Measurements from ENCODE around the gene COL18A1.

The COL18A1 gene

DNA sequence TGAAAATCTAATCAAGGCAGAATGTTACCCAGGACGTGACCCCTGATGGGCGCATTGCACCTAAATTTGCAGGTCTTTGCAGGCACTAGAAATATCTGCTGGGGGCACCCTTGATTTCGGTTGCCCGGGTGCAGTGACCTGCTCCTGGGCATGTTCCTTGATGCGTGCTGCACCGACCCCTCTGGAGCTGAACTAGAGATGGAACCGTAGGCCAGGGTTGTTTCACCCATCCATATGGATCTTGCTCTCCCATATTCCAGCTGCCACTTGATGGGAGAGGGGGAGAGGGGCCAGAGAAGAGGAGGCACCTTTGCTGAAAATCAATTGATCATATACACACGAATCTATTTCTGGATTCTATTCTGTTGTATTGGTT lies 8.4 kb upstream of the COL18A1 start:
- Histone ChIP-seq H3K4me3 (ENCODE audit: low read length) (no peak overlapping the region), H3K27me3 (ENCODE audit: low read depth, low read length) (0 out of 2 replicates have a peak, but pooled peaks cover 10% of the 10 kb centered on the region)
- no peak for TF ChIP-seq EZH2phosphoT487 (IDR thresholded peaks at IDR 0.05; ENCODE audit: low read depth)
- TF ChIP-seq, protein P1, sequence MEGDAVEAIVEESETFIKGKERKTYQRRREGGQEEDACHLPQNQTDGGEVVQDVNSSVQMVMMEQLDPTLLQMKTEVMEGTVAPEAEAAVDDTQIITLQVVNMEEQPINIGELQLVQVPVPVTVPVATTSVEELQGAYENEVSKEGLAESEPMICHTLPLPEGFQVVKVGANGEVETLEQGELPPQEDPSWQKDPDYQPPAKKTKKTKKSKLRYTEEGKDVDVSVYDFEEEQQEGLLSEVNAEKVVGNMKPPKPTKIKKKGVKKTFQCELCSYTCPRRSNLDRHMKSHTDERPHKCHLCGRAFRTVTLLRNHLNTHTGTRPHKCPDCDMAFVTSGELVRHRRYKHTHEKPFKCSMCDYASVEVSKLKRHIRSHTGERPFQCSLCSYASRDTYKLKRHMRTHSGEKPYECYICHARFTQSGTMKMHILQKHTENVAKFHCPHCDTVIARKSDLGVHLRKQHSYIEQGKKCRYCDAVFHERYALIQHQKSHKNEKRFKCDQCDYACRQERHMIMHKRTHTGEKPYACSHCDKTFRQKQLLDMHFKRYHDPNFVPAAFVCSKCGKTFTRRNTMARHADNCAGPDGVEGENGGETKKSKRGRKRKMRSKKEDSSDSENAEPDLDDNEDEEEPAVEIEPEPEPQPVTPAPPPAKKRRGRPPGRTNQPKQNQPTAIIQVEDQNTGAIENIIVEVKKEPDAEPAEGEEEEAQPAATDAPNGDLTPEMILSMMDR (IDR thresholded peaks at IDR 0.05; ENCODE audit: low read depth, low read length): no peak

DNA sequence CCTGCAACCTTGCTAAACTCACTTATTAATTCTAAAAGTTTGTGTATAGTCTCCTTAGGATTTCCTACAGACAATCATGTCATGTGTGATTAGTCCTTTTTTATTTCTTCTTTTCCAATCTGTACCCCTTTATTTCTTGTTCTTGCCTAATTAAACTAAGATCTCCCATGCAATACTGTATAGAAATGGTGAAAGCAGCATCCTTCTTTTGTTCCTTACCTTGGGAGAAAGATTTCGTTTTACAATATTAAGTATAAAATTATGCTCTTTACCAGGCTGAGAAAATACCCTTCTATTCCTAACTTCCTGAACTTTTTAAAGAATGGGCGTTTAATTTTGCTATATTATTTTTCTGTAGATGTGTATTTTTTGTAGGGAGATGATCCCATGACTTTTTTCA lies 7.6 kb upstream of the COL18A1 start:
- Histone ChIP-seq H2AFZ (ENCODE audit: low read depth, low read length) (no peak overlapping the region), H3K27me3 (ENCODE audit: low read depth, low read length) (0 out of 2 replicates have a peak, but pooled peaks cover 10% of the 10 kb centered on the region), H3K9ac (ENCODE audit: low read length) (no peak overlapping the region), H3K4me2 (ENCODE audit: low read length) (no peak overlapping the region), H3K79me2 (ENCODE audit: low read length) (no peaks in the 10 kb centered on the region), H3K4me3 (ENCODE audit: low read length) (no peak overlapping the region), H3K27ac (ENCODE audit: low read length) (no peak overlapping the region), H3K9me3 (ENCODE audit: insufficient read depth, low read length) (no peaks in the 10 kb centered on the region), H3K36me3 (replicated peaks; ENCODE audit: low read depth, low read length) (no peaks in the 10 kb centered on the region), H4K20me1 (ENCODE audit: insufficient read depth, low read length) (no peaks in the 10 kb centered on the region), H3K4me1 (ENCODE audit: low read length) (no peaks in the 10 kb centered on the region)
- TF ChIP-seq, protein P1 (IDR thresholded peaks at IDR 0.05; ENCODE audit: low read depth, low read length): no peak
- TF ChIP-seq EZH2phosphoT487 (IDR thresholded peaks at IDR 0.05; ENCODE audit: low read depth): no peak

More for the DNA sequence above, 8.4 kb upstream of the COL18A1 start:
- H2AFZ ChIP-seq (ENCODE audit: low read depth, low read length): no peak overlapping the region
- no peak overlapping the region for H3K4me2 ChIP-seq (ENCODE audit: low read length)
- no peaks in the 10 kb centered on the region for H3K79me2 ChIP-seq (ENCODE audit: low read length)
- H3K9me3 ChIP-seq (ENCODE audit: insufficient read depth, low read length): no peaks in the 10 kb centered on the region
- H3K36me3 ChIP-seq (replicated peaks; ENCODE audit: low read depth, low read length): no peaks in the 10 kb centered on the region
- no peak overlapping the region for H3K9ac ChIP-seq (ENCODE audit: low read length)
- H3K4me1 ChIP-seq (ENCODE audit: low read length): no peaks in the 10 kb centered on the region
- H3K27ac ChIP-seq (ENCODE audit: low read length): no peak overlapping the region
- no peaks in the 10 kb centered on the region for H4K20me1 ChIP-seq (ENCODE audit: insufficient read depth, low read length)

- Histone ChIP-seq H2AFZ (ENCODE audit: low read depth, low read length) (no peak overlapping the region), H3K4me3 (ENCODE audit: low read length) (no peak overlapping the region), H3K36me3 (replicated peaks; ENCODE audit: low read depth, low read length) (no peaks in the 10 kb centered on the region), H4K20me1 (ENCODE audit: insufficient read depth, low read length) (no peaks in the 10 kb centered on the region), H3K4me2 (ENCODE audit: low read length) (no peak overlapping the region), H3K27ac (ENCODE audit: low read length) (no peak overlapping the region), H3K27me3 (ENCODE audit: low read depth, low read length) (0 out of 2 replicates have a peak, but pooled peaks cover 10% of the 10 kb centered on the region), H3K9me3 (ENCODE audit: insufficient read depth, low read length) (no peaks in the 10 kb centered on the region), H3K4me1 (ENCODE audit: low read length) (no peaks in the 10 kb centered on the region), H3K9ac (ENCODE audit: low read length) (no peak overlapping the region), H3K79me2 (ENCODE audit: low read length) (no peaks in the 10 kb centered on the region)
- TF ChIP-seq, protein P1 (IDR thresholded peaks at IDR 0.05; ENCODE audit: low read depth, low read length): no peak
- TF ChIP-seq EZH2phosphoT487 (IDR thresholded peaks at IDR 0.05; ENCODE audit: low read depth): no peak
These were observed 3.9 kb upstream of the COL18A1 start for GRCh38 chr21:45401054-45401518.

DNA sequence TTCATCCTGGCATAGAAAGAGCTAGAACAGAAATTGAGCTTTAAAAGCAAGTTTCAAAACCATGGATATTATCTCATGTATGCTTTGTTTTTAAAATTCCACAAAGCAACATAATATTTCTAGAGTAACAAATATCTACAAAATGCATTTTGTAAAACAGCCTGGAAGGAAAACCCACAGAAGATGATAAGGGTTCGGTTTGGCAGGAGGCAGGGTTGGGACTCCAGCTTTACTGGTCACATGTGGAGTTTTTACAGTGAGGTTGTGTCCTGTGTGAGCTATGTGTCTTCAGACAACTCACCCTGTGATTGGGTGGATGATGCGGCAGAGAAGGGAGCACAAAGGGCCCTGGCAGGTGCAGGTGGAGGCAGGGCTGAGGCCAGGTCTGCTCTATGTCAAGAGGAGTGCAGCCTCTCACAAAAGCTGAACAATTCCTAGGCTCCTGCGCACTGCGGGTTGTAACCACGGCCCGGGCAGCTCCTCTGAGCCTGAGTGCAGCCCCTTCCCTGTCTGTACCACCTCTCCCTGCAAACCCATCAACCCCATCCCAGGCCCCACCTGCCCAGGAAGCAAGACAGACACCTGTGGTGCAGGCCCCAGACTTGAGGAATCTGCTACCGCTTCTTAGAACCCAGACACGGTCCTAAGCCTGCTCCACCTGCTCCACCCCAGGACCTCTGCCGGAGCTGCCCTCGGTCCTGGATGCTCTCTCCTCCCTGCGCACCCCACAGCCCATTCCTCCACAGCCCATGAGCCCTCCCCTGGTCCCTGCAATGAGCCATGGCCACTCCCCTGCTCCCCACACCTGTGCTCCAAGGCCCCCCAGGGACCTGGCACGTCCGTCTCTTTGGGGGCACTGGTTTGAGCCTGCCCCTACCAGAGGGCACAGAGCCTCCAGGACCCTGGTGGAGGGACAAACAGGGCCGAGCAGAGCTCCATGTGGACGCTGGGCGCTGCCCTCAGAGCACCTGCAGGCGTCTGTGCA lies 2.8 kb upstream of the COL18A1 start:
- no peak overlapping the region for H2AFZ ChIP-seq (ENCODE audit: low read depth, low read length)
- H3K36me3 ChIP-seq (replicated peaks; ENCODE audit: low read depth, low read length): no peaks in the 10 kb centered on the region
- no peaks in the 10 kb centered on the region for H3K9me3 ChIP-seq (ENCODE audit: insufficient read depth, low read length)
- 0 out of 2 replicates have a peak, but pooled peaks cover 1% of the 10 kb centered on the region for H3K27me3 ChIP-seq (ENCODE audit: low read depth, low read length)
- no peaks in the 10 kb centered on the region for H3K79me2 ChIP-seq (ENCODE audit: low read length)
- no peak overlapping the region for H3K4me3 ChIP-seq (ENCODE audit: low read length)
- TF ChIP-seq, protein P1 (IDR thresholded peaks at IDR 0.05; ENCODE audit: low read depth, low read length): no peak
- no peak for TF ChIP-seq EZH2phosphoT487 (IDR thresholded peaks at IDR 0.05; ENCODE audit: low read depth)
- H3K27ac ChIP-seq (ENCODE audit: low read length): no peak overlapping the region
- H4K20me1 ChIP-seq (ENCODE audit: insufficient read depth, low read length): no peaks in the 10 kb centered on the region
- no peak overlapping the region for H3K9ac ChIP-seq (ENCODE audit: low read length)
- H3K4me2 ChIP-seq (ENCODE audit: low read length): no peak overlapping the region
- no peaks in the 10 kb centered on the region for H3K4me1 ChIP-seq (ENCODE audit: low read length)

All from OCI-LY3 (cell line).